GM13977 (cell line): ENCODE measurements around the gene IKZF1.

Experiments used
- DNase-seq: peaks from one replicate; pipeline ENCODE4 v3.0.0; 2012; ENCODE audit warnings: low spot score
- in situ Hi-C: fragments of 300-500 bp; cut with MboI; formaldehyde crosslinking; loops from one replicate; pipeline ENCODE4 v1.12.0; 2022; ENCODE audit warnings: low sequenced_read_pairs, low pct_unique_long_range_greater_than_20kb, mixed read lengths, inconsistent platforms; ENCODE audit not compliant: unreplicated experiment
- TF ChIP-seq, protein P1 (sequence below): IDR thresholded peaks from 2 replicates; pipeline ENCODE4 v1.5.1; 2012; ENCODE audit warnings: mild to moderate bottlenecking, control low read depth; ENCODE audit not compliant: insufficient read depth; ENCODE audit errors: extremely low read depth, missing control alignments

The IKZF1 gene

DNA sequence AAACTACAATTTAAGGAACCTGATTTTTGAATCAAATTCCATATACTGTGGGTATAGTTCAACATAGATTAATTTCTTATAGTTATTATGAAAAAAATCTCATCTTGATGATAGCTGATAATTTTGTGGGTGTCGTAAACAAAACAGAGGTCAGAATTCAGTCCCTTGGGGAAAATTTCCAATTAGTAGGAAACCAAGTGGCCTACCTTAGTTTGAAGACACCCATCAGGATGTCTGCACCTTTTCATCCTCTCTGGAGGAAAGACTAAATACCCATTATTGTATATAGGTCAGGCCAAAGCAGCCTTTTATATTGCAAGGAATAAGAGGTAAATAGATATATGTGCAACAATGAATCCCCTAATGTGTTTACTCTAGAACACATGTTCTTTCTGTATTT lies 6.4 kb downstream of the IKZF1 start:
- TF ChIP-seq, protein P1, sequence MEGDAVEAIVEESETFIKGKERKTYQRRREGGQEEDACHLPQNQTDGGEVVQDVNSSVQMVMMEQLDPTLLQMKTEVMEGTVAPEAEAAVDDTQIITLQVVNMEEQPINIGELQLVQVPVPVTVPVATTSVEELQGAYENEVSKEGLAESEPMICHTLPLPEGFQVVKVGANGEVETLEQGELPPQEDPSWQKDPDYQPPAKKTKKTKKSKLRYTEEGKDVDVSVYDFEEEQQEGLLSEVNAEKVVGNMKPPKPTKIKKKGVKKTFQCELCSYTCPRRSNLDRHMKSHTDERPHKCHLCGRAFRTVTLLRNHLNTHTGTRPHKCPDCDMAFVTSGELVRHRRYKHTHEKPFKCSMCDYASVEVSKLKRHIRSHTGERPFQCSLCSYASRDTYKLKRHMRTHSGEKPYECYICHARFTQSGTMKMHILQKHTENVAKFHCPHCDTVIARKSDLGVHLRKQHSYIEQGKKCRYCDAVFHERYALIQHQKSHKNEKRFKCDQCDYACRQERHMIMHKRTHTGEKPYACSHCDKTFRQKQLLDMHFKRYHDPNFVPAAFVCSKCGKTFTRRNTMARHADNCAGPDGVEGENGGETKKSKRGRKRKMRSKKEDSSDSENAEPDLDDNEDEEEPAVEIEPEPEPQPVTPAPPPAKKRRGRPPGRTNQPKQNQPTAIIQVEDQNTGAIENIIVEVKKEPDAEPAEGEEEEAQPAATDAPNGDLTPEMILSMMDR, result no peak
- in situ Hi-C loops, result no loop called here
- no peak for DNase-seq

DNA sequence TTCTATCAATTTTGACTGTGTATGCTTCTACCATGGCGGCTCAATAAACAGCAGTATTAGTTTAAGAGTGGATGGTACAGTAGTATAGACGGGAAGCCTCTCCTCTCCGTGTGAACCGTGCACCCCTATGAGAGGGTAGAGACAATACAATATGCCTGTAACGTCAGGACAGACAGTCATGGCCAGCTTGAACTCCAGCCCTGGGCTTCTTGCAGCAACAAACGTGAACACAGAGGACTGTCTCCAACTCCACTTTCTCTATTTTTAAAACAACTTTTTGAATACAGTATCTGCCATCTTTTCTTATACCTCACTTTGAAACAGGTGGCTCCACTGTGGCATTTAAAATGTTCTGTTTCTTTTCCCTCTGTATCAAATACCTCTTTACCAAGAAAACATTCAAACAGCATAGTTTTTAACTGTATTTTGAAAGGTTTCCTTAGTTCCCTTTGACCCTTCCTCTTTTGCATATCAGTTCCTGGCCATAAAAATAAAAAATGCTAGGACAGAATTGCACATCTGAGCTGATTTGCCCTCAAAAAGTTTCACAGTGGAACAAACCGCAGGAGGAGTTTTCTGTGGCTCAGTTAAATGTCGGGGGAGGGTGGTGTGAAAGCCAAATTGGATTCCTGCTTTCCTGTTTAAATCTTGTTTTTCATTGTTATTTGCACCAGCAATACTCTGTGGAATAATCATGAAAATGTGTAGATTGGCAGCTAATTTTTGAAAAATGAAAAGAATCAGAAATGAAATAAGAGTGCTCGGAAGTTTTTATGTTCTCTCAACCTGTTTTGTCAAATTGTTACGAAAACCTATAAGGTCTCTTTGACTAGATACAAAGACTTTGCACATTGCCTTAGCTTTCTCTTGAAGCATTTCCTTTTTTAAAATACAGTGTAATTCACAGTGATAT lies 8.0 kb downstream of the IKZF1 start:
- TF ChIP-seq, protein P1, result no peak
- in situ Hi-C loops, result no loop called here
- no peak for DNase-seq

DNA sequence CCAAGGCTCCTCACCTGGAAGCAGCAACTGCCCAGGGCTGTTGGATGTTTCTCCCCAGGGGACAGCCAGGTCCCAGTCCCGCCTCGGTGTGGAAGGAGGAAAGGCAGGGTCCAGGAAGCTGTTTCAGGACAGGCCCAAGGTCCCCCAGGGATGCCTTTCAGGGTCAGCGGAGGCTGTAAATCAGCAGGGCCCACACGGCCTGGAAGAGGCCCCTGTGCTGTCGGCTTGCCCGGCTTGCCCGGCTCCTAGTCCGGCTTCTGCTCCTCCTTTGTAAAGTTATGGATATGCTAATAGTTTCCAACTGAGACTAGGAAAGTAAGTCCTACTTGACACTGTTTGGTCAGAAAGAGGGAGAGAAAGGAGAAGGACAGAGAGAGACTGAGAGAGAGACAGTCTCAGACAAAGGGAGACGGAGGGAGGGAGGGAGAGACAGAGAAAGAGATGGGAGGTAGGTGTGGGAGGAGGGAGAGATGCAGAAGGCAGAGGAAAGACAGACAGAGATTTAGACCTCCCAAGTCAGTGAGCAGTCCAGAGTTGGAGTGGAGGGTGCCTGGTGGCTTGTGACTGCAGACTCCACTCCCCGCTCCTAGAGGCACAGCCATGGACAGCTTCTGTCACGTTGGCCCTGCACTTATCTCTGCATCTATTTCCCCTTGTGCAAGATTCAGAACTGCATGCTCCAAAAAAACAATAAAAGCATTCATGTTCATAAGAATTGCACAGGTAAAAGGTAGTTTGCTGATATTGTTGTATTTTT lies 10.5 kb downstream of the IKZF1 start:
- no peak for DNase-seq
- TF ChIP-seq, protein P1, result no peak
- in situ Hi-C loops, result no loop called here

DNA sequence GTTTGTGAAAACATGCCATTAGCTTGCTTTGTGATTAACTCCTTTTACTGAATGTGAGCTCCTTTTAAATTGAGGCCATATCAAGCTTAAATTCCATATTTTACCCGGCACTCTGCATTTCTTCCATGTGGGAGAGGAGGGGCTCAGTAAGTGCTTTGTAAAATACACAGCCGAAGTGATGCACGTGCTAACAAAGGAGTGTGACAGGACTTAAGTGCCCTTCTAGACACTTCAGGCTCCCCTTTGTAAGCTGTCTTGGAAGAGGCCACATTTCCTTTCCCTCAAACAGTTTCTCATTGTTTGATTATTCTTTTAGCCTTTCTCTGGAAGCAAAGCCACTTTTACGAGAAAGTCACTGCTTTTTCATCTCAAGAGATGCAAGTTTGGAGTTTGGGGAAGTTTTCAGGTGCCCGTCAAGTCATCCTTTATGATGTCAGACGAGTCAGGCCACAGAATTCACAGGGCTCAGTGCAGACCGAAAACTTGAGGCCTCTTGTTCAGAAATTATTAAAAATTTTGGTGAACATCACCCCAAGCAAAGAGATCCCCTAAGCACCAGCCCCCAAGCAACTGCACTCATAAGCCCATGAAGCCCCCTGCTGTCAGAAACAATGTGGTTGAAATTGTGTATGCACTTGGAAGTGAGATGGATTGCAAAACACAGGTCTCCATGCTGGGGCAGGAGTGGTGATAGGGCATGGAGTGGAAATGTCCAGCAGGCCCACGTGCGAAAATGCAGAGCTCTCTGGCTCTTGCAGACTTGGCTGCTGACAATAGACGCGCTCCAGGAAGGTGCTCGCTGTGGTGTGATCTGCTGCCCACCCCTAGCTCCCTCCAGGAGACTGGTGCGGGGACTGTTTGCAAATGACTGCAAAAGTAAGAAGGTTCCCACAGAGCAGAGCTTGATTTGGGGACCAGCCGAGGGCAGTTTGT lies 11.5 kb downstream of the IKZF1 start:
- TF ChIP-seq, protein P1, result peak; percentile 11
- no peak for DNase-seq
- in situ Hi-C loops, result no loop called here

DNA sequence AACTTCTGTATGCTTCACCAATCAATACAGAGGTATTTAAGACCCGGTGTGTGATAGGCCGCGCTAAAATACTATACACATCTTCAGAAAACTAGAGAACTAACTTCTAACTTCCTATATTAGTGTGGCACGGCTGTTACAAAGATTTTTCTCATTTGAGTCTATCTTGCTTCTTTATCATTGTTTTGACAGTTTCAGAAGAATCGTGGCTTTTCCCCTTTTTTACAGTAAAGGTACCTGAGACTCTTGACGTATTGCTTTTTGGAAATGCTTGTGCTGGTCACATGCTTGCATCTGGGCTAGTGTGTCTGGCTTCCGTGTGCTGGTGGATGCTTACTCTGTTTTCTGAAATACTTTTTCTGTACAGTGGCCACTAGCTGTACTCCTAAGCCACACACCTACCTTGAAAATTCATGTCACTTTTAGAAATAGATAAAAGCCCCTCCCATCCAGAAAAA lies 12.7 kb downstream of the IKZF1 start:
- TF ChIP-seq, protein P1, result no peak
- in situ Hi-C loops, result no loop called here
- DNase-seq, result peak; percentile 54
